ENCODE results near the gene ANKRD62.

The ANKRD62 gene

GRCh38 chr18:12087471-12088025 is 6.1 kb upstream of the ANKRD62 start:
- H3K4me3 ChIP-seq (ENCODE audit: insufficient read length, low read depth): no peak overlapping the region
- H3K36me3 ChIP-seq (ENCODE audit: insufficient read depth, insufficient read length, low read length): no peaks in the 10 kb centered on the region
- no peak for TF ChIP-seq ZNF274 (IDR thresholded peaks at IDR 0.05; ENCODE audit: low read depth, low read length)
- peaks cover 20% of the 10 kb centered on the region; the same call in 1 of the 2 replicates for H3K9me3 ChIP-seq (ENCODE audit: insufficient read depth, low read length)
- DNase-seq (ENCODE audit: low read depth, low spot score): no peak
- no peak overlapping the region for H3K9ac ChIP-seq (ENCODE audit: insufficient read length, low read depth)
- H3K4me1 ChIP-seq (ENCODE audit: insufficient read depth, insufficient read length): no peaks in the 10 kb centered on the region
- H3K27me3 ChIP-seq (ENCODE audit: insufficient read depth, insufficient read length): no peaks in the 10 kb centered on the region

- no peak for DNase-seq (ENCODE audit: low read depth, low spot score)
- Histone ChIP-seq H3K36me3 (ENCODE audit: insufficient read depth, insufficient read length, low read length) (no peaks in the 10 kb centered on the region), H3K27me3 (ENCODE audit: insufficient read depth, insufficient read length) (no peaks in the 10 kb centered on the region), H3K4me3 (ENCODE audit: insufficient read length, low read depth) (no peak overlapping the region), H3K4me1 (ENCODE audit: insufficient read depth, insufficient read length) (no peaks in the 10 kb centered on the region), H3K9ac (ENCODE audit: insufficient read length, low read depth) (no peak overlapping the region), H3K9me3 (ENCODE audit: insufficient read depth, low read length) (peaks cover 20% of the 10 kb centered on the region; the same call in 1 of the 2 replicates)
- no peak for TF ChIP-seq YY1 (IDR thresholded peaks at IDR 0.05; ENCODE audit: insufficient read depth, insufficient read length)
- TF ChIP-seq SUZ12 (IDR thresholded peaks at IDR 0.05; ENCODE audit: extremely low read depth, insufficient read depth, insufficient read length): no peak
- no peak for TF ChIP-seq ZNF274 (IDR thresholded peaks at IDR 0.05; ENCODE audit: low read depth, low read length)
These were observed 5.5 kb upstream of the ANKRD62 start for GRCh38 chr18:12088096-12088495.

- H3K4me1 ChIP-seq (ENCODE audit: insufficient read depth, insufficient read length): no peaks in the 10 kb centered on the region
- DNase-seq (ENCODE audit: low read depth, low spot score): no peak
- no peaks in the 10 kb centered on the region for H3K36me3 ChIP-seq (ENCODE audit: insufficient read depth, insufficient read length, low read length)
- TF ChIP-seq SUZ12 (IDR thresholded peaks at IDR 0.05; ENCODE audit: extremely low read depth, insufficient read depth, insufficient read length) (no peak), YY1 (IDR thresholded peaks at IDR 0.05; ENCODE audit: insufficient read depth, insufficient read length) (no peak), ZNF274 (IDR thresholded peaks at IDR 0.05; ENCODE audit: low read depth, low read length) (no peak)
- no peak overlapping the region for H3K4me3 ChIP-seq (ENCODE audit: insufficient read length, low read depth)
- peaks cover 20% of the 10 kb centered on the region; the same call in 1 of the 2 replicates for H3K9me3 ChIP-seq (ENCODE audit: insufficient read depth, low read length)
- no peaks in the 10 kb centered on the region for H3K27me3 ChIP-seq (ENCODE audit: insufficient read depth, insufficient read length)
- no peak overlapping the region for H3K9ac ChIP-seq (ENCODE audit: insufficient read length, low read depth)
These were observed 4.8 kb upstream of the ANKRD62 start for GRCh38 chr18:12088731-12089375.

GRCh38 chr18:12091538-12092141 is 2.0 kb upstream of the ANKRD62 start:
- Histone ChIP-seq H3K4me3 (ENCODE audit: insufficient read length, low read depth) (no peak overlapping the region), H3K4me1 (ENCODE audit: insufficient read depth, insufficient read length) (no peaks in the 10 kb centered on the region), H3K9ac (ENCODE audit: insufficient read length, low read depth) (no peak overlapping the region), H3K36me3 (ENCODE audit: insufficient read depth, insufficient read length, low read length) (no peaks in the 10 kb centered on the region), H3K27me3 (ENCODE audit: insufficient read depth, insufficient read length) (no peaks in the 10 kb centered on the region), H3K9me3 (ENCODE audit: insufficient read depth, low read length) (peaks cover 2% of the 10 kb centered on the region; the same call in 1 of the 2 replicates)
- no peak for DNase-seq (ENCODE audit: low read depth, low spot score)
- no peak for TF ChIP-seq SUZ12 (IDR thresholded peaks at IDR 0.05; ENCODE audit: extremely low read depth, insufficient read depth, insufficient read length)
- TF ChIP-seq ZNF274 (IDR thresholded peaks at IDR 0.05; ENCODE audit: low read depth, low read length): no peak
- TF ChIP-seq YY1 (IDR thresholded peaks at IDR 0.05; ENCODE audit: insufficient read depth, insufficient read length): no peak

- H3K4me3 ChIP-seq (ENCODE audit: insufficient read length, low read depth): no peak overlapping the region
- no peak for DNase-seq (ENCODE audit: low read depth, low spot score)
These were observed 1.0 kb upstream of the ANKRD62 start for GRCh38 chr18:12092398-12093229.

GRCh38 chr18:12098374-12098773 is 4.7 kb downstream of the ANKRD62 start:
- Histone ChIP-seq H3K9ac (ENCODE audit: insufficient read length, low read depth) (no peak overlapping the region), H3K9me3 (ENCODE audit: insufficient read depth, low read length) (no peaks in the 10 kb centered on the region; the same call in 1 of the 2 replicates), H3K4me3 (ENCODE audit: insufficient read length, low read depth) (no peak overlapping the region), H3K36me3 (ENCODE audit: insufficient read depth, insufficient read length, low read length) (no peaks in the 10 kb centered on the region), H3K4me1 (ENCODE audit: insufficient read depth, insufficient read length) (no peaks in the 10 kb centered on the region), H3K27me3 (ENCODE audit: insufficient read depth, insufficient read length) (no peaks in the 10 kb centered on the region)
- no peak for DNase-seq (ENCODE audit: low read depth, low spot score)
- TF ChIP-seq SUZ12 (IDR thresholded peaks at IDR 0.05; ENCODE audit: extremely low read depth, insufficient read depth, insufficient read length) (no peak), YY1 (IDR thresholded peaks at IDR 0.05; ENCODE audit: insufficient read depth, insufficient read length) (no peak), ZNF274 (IDR thresholded peaks at IDR 0.05; ENCODE audit: low read depth, low read length) (no peak)

More at GRCh38 chr18:12092398-12093229, 1.0 kb upstream of the ANKRD62 start:
- Histone ChIP-seq H3K36me3 (ENCODE audit: insufficient read depth, insufficient read length, low read length) (no peaks in the 10 kb centered on the region), H3K9me3 (ENCODE audit: insufficient read depth, low read length) (no peaks in the 10 kb centered on the region; the same call in 1 of the 2 replicates), H3K9ac (ENCODE audit: insufficient read length, low read depth) (no peak overlapping the region), H3K27me3 (ENCODE audit: insufficient read depth, insufficient read length) (no peaks in the 10 kb centered on the region), H3K4me1 (ENCODE audit: insufficient read depth, insufficient read length) (no peaks in the 10 kb centered on the region)
- TF ChIP-seq ZNF274 (IDR thresholded peaks at IDR 0.05; ENCODE audit: low read depth, low read length) (no peak), SUZ12 (IDR thresholded peaks at IDR 0.05; ENCODE audit: extremely low read depth, insufficient read depth, insufficient read length) (no peak), YY1 (IDR thresholded peaks at IDR 0.05; ENCODE audit: insufficient read depth, insufficient read length) (no peak)

- no peaks in the 10 kb centered on the region for H3K27me3 ChIP-seq (ENCODE audit: insufficient read depth, insufficient read length)
- no peaks in the 10 kb centered on the region for H3K4me1 ChIP-seq (ENCODE audit: insufficient read depth, insufficient read length)
- TF ChIP-seq ZNF274 (IDR thresholded peaks at IDR 0.05; ENCODE audit: low read depth, low read length) (no peak), YY1 (IDR thresholded peaks at IDR 0.05; ENCODE audit: insufficient read depth, insufficient read length) (no peak), SUZ12 (IDR thresholded peaks at IDR 0.05; ENCODE audit: extremely low read depth, insufficient read depth, insufficient read length) (no peak)
- no peaks in the 10 kb centered on the region for H3K36me3 ChIP-seq (ENCODE audit: insufficient read depth, insufficient read length, low read length)
- no peaks in the 10 kb centered on the region for H3K9me3 ChIP-seq (ENCODE audit: insufficient read depth, low read length)
- DNase-seq (ENCODE audit: low read depth, low spot score): no peak
- H3K9ac ChIP-seq (ENCODE audit: insufficient read length, low read depth): no peak overlapping the region
- H3K4me3 ChIP-seq (ENCODE audit: insufficient read length, low read depth): no peak overlapping the region
These were observed 5.5 kb downstream of the ANKRD62 start for GRCh38 chr18:12099160-12099559.
